Esophagus squamous epithelium (tissue), 4 donors: Measurements from ENCODE around the gene SPATA18.

ENCODE experiments used
- CTCF ChIP-seq, 6 experiments: fragments of 450-650 bp in 4 of 6; fragments of 200-600 bp in 2 of 6; sonication (generic) in 2 of 6; IDR thresholded peaks; one replicate each; pipeline ENCODE4 v1.5.1; 2016 to 2019; ENCODE audit warnings: antibody characterized with exemption in 6 of 6, mild to moderate bottlenecking in 4 of 6, moderate library complexity in 4 of 6
- POLR2A ChIP-seq, 4 donors: fragments of 450-650 bp; IDR thresholded peaks; one replicate each; pipeline ENCODE4 v1.6.1; 2017; ENCODE audit warnings: antibody characterized with exemption in 4 of 4, mild to moderate bottlenecking in 4 of 4, moderate library complexity in 3 of 4

DNA sequence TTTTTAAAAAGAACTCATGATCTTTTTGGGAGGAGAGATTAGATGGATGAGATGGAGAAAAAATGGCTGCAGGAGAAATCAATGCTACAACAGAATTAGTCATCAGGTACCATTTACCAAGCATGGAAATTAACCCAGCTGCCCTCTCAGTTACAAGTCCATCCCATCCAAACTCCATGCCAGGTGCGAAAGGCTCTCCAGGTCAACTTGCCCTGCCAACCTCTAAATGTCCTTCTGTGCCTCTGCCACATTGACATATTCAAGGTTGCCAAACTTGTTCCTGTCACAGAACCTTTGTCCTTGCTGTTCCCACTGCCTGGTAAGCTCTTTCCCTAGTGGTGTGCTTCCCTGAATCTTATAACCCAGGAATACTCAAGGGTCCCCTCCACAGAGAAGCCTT lies 7.2 kb downstream of the SPATA18 start:
- TF ChIP-seq CTCF (IDR thresholded peaks at IDR 0.05): no peak
- TF ChIP-seq POLR2A (IDR thresholded peaks at IDR 0.05): no peak
